Thyroid gland (tissue), 4 donors: Measurements from ENCODE around the gene MRPL48. TPM values are rescaled to one million over a fixed set of nuclear protein-coding genes. Genes with fewer than 3 reads are reported as not detected.

ENCODE experiments used
- DNase-seq, 2 donors: peaks; one replicate each; pipeline ENCODE4 v3.0.0-alpha.2; 2019
- H3K27ac ChIP-seq, 3 donors: fragments of 200-600 bp; sonication (generic); 1 replicate in 2 of 3; 2 replicates in 1 of 3; pipeline ENCODE4 v1.5.1; 2016 to 2019; ENCODE audit warnings: mild to moderate bottlenecking in 1 of 3, moderate library complexity in 1 of 3
- H3K27me3 ChIP-seq: fragments of 200-600 bp; sonication (generic); one replicate; pipeline ENCODE4 v1.5.1; 2019
- H3K36me3 ChIP-seq, 2 donors: fragments of 200-600 bp; sonication (generic); one replicate each; pipeline ENCODE4 v1.5.1; 2016 to 2019
- H3K4me1 ChIP-seq, 2 donors: fragments of 200-600 bp; sonication (generic); one replicate each; pipeline ENCODE4 v1.5.1; 2017 to 2019
- H3K4me3 ChIP-seq, 3 donors: fragments of 200-600 bp; sonication (generic); replicated peaks in 1 of 3; 1 replicate in 2 of 3; 2 replicates in 1 of 3; pipeline ENCODE4 v1.5.1; 2016; ENCODE audit warnings: mild to moderate bottlenecking in 1 of 3
- H3K9me3 ChIP-seq: fragments of 200-600 bp; sonication (generic); one replicate; pipeline ENCODE4 v1.5.1; 2017
- POLR2A ChIP-seq, 2 donors: fragments of 450-650 bp; IDR thresholded peaks; one replicate each; pipeline ENCODE4 v1.6.1; 2017; ENCODE audit warnings: antibody characterized with exemption in 2 of 2, mild to moderate bottlenecking in 2 of 2, moderate library complexity in 1 of 2
- WGBS, 2 donors: methylation state at CpG; one replicate each; pipeline ENCODE4 v1.1.5; 2017; 5-methylcytosine and 5-hydroxymethylcytosine counted together
- intact Hi-C: fragments of 100-400 bp; cut with DNase I; formaldehyde crosslinking; loops from one replicate; pipeline ENCODE4 v1.15.1; 2023
- total RNA-seq, 4 donors: library from RNA; depleted of rRNA; stranded (reverse); fragments of >200 nt; gene quantifications; one replicate each; pipeline ENCODE4 v1.2.3, GENCODE V29; 2016
- TF ChIP-seq, protein P1 (sequence below), 6 experiments: fragments of 200-600 bp in 3 of 6; fragments of 450-650 bp in 3 of 6; sonication (generic) in 3 of 6; IDR thresholded peaks; one replicate each; pipeline ENCODE4 v1.5.1; 2016 to 2019; ENCODE audit warnings: antibody characterized with exemption in 6 of 6, mild to moderate bottlenecking in 2 of 6, inconsistent platforms in 1 of 6, moderate library complexity in 1 of 6

The MRPL48 gene
- 10 to 100 TPM; 16.0 to 38.5 (median 29.8) TPM for total RNA-seq

DNA sequence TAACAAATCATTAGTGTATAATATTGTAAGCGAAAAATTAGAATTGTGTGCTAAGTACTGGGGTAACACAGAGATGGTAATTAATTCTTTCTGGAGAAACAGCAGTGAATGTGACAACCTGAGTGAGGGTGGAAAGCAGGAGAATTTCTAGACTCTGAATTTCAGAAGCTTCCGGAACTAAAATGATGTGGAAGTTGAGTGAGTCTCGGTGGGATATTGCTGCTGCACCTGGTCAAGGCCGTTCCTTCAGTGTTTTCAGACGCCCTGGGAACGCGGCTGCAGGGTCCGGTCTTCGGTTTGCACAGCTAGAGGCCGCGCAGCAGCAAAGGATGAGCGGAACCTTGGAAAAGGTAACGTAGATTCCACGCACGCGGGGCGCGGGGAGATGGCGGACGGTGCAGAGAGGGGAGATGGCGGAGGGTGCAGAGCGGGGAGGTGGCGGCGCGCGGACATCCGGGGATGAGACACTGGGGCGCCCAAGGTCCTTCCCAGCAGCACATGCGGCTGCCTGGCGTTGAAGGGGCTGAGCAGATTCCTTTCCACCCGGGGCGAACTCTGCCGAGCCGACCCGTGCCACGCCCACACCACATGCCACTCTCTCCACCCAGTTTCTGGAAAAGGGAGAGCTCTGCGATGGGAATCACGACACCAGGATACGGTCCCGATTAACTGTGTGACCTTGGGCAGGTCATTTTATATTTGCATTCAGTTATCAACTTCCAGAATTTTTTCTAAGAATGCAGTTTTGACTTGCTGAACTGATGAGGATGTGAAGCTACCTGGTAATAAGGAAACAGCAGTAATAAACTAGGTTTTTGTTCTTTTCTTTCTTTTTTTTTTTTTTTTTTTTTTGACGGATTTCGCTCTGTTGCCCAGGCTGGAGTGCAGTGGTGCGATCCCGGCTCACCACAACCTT, at the start of gene MRPL48:
Gene MRPL48, plus strand, starts transcription at position 232 of the 916 bp plus-strand sequence. Its CDS starts 98 bp downstream, at position 330.
- peak within 1 kb of the TSS; percentile 14 to 50 (median 38) for H3K4me3 ChIP-seq
- DNase-seq, result peak; percentile 92 to 94
- peak within 1 kb of the TSS; percentile 82 to 95 (median 88) for H3K27ac ChIP-seq
- peak in 1 of 2 donors; percentile 46 for TF ChIP-seq POLR2A (IDR thresholded peaks at IDR 0.05)
- TF ChIP-seq, protein P1, sequence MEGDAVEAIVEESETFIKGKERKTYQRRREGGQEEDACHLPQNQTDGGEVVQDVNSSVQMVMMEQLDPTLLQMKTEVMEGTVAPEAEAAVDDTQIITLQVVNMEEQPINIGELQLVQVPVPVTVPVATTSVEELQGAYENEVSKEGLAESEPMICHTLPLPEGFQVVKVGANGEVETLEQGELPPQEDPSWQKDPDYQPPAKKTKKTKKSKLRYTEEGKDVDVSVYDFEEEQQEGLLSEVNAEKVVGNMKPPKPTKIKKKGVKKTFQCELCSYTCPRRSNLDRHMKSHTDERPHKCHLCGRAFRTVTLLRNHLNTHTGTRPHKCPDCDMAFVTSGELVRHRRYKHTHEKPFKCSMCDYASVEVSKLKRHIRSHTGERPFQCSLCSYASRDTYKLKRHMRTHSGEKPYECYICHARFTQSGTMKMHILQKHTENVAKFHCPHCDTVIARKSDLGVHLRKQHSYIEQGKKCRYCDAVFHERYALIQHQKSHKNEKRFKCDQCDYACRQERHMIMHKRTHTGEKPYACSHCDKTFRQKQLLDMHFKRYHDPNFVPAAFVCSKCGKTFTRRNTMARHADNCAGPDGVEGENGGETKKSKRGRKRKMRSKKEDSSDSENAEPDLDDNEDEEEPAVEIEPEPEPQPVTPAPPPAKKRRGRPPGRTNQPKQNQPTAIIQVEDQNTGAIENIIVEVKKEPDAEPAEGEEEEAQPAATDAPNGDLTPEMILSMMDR (IDR thresholded peaks at IDR 0.05), result peak in 1 of 6 experiments; percentile 19
- no peaks in the 10 kb centered on the region for H3K36me3 ChIP-seq
- intact Hi-C loops, result loop anchor here (5.0 kb wide), 1 partner anchor 89 kb away; the partner anchor contains the start of genes COA4 and PAAF1
- 7 to 8% methylated on average over 44 of the region's 44 CpGs for WGBS, 2 donors
- H3K27me3 ChIP-seq, result no peaks in the 10 kb centered on the region
- H3K9me3 ChIP-seq, result no peaks in the 10 kb centered on the region
- H3K4me1 ChIP-seq, result peaks cover 4 to 15% of the 10 kb centered on the region in 2 donors

DNA sequence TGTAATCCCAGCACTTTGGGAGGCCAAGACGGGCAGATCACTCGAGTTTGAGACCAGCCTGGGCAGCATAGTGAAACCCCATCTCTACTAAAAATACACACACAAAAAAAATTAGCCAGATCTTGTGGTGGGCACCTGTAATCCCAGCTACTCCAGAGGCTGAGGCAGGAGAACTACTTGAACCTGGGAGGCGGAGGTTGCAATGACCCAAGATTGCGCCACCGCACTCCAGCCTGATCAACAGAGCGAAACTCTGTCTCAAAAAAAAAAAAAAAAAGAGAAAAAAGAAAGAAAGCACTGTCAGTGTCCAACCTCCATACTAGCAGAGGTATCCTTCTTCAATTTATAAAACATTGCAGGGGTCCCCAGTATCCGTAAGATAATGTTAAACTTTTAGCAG, 44.6 kb upstream of the MRPL48 start:
- Histone ChIP-seq H3K4me3 (no peak overlapping the region), H3K27ac (no peak overlapping the region), H3K36me3 (no peaks in the 10 kb centered on the region), H3K27me3 (no peaks in the 10 kb centered on the region), H3K4me1 (peaks cover 11 to 20% of the 10 kb centered on the region in 2 donors), H3K9me3 (no peaks in the 10 kb centered on the region)
- peak in 1 of 2 donors; percentile 32 for DNase-seq
- WGBS, 2 donors, result 89 to 90% methylated on average over 7 of the region's 7 CpGs
- no peak for TF ChIP-seq POLR2A (IDR thresholded peaks at IDR 0.05)
- TF ChIP-seq, protein P1 (IDR thresholded peaks at IDR 0.05), result no peak
- intact Hi-C loops, result no loop called here

DNA sequence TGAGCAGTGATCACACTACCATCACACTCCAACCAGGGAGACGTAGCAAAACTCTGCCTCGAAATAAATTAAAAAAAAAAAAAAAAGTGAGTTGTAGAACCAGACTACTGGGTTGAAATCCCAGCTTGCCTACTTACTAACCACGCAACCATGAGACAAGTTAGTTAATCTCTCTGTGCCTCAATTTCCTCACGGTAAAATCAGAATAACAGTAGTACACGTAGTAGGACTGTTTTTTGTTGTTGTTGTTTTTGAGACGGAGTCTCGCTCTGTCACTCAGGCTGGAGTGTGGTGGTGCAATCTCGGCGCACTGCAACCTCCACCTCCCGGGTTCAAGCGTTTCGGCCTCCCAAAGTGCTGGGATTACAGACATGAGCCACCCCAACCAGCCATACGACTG, 41.0 kb upstream of the MRPL48 start:
- no peaks in the 10 kb centered on the region for H3K27me3 ChIP-seq
- TF ChIP-seq, protein P1 (IDR thresholded peaks at IDR 0.05), result no peak
- TF ChIP-seq POLR2A (IDR thresholded peaks at IDR 0.05), result no peak
- H3K4me3 ChIP-seq, result no peak overlapping the region
- intact Hi-C loops, result no loop called here
- no peaks in the 10 kb centered on the region for H3K9me3 ChIP-seq
- H3K27ac ChIP-seq, result peak overlapping the region in 1 of 3 donors; percentile 51
- H3K36me3 ChIP-seq, result no peaks in the 10 kb centered on the region
- 94 to 96% methylated on average over 13 of the region's 13 CpGs for WGBS, 2 donors
- no peak for DNase-seq
- H3K4me1 ChIP-seq, result peaks cover 14 to 25% of the 10 kb centered on the region in 2 donors

DNA sequence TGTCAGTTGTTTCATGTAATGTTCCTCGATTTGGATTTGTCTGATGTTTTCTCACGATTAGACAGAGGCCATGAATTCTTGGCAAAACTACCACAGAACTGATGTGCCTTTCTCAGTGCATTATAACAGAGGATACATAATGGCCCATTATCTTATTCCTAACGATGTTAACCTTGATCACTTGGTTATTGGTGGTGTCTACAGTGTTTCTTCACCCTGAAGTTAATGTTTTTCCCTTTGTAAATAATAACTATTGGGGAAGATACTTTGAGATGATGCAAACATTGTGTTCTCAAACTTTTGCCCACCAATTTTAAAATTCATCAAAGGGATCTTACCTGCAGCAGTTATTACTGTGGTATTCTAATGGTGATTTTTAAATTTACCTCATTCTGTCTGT, 39.9 kb upstream of the MRPL48 start:
- TF ChIP-seq POLR2A (IDR thresholded peaks at IDR 0.05), result no peak
- TF ChIP-seq, protein P1 (IDR thresholded peaks at IDR 0.05), result no peak
- no peaks in the 10 kb centered on the region for H3K36me3 ChIP-seq
- H3K9me3 ChIP-seq, result no peaks in the 10 kb centered on the region
- no peak overlapping the region for H3K4me3 ChIP-seq
- intact Hi-C loops, result no loop called here
- peaks cover 23 to 31% of the 10 kb centered on the region in 2 donors for H3K4me1 ChIP-seq
- H3K27me3 ChIP-seq, result no peaks in the 10 kb centered on the region
- no peak for DNase-seq
- H3K27ac ChIP-seq, result no peak overlapping the region
- 72 to 83% methylated on average over 3 of the region's 3 CpGs for WGBS, 2 donors

DNA sequence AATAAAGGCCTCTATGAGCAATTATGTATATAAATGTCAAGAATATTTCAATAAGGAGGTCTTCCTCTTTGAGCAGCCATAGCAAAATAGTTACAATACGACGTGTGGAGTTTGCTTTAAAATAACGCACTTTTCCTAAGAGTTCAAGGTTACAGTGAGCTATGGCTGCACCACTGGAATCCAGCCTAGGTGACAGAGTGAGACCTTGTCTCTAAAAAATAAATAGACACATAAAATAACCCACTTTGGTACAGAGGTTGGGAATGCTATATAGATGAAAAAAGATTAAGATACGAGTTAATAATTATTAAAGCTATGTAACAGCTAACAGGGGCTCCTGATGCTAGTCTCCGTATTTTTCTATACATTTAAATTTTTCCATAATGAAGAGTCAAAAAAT, 39.4 kb upstream of the MRPL48 start:
- Histone ChIP-seq H3K4me3 (no peak overlapping the region), H3K27ac (no peak overlapping the region), H3K4me1 (peaks cover 23 to 36% of the 10 kb centered on the region in 2 donors), H3K36me3 (no peaks in the 10 kb centered on the region), H3K9me3 (no peaks in the 10 kb centered on the region), H3K27me3 (no peaks in the 10 kb centered on the region)
- no peak for TF ChIP-seq POLR2A (IDR thresholded peaks at IDR 0.05)
- TF ChIP-seq, protein P1 (IDR thresholded peaks at IDR 0.05), result no peak
- no peak for DNase-seq
- intact Hi-C loops, result no loop called here
- WGBS, 2 donors, result 89 to 90% methylated on average over 5 of the region's 5 CpGs
